Measurements from ENCODE around the gene TSPAN3.

DNA sequence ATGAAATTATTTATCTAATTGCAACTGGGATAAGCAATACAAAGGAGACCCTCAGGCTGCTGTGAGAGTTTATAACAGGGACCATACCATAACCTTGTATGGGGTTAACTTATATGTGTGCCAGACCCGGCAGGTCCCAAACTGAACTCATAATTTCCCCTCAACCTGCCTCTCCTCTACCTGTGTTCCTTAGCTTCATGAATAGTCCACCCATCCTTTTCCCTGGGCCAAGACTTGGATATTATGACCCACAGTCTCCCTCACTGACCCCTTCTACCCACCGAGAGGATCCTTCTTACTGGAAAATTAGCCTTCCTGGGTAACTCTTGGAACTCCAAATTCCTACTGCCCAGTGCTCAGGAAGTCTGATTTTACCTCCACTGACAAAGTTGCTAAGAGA, 3.4 kb upstream of the TSPAN3 start:
- TF ChIP-seq TEAD4 (IDR thresholded peaks at IDR 0.05) (no peak), EGR1 (IDR thresholded peaks at IDR 0.05) (no peak), TAF1 (IDR thresholded peaks at IDR 0.05; ENCODE audit: low read depth) (no peak), RAD21 (IDR thresholded peaks at IDR 0.05; ENCODE audit: low read depth) (no peak)
- TF ChIP-seq, protein P1, sequence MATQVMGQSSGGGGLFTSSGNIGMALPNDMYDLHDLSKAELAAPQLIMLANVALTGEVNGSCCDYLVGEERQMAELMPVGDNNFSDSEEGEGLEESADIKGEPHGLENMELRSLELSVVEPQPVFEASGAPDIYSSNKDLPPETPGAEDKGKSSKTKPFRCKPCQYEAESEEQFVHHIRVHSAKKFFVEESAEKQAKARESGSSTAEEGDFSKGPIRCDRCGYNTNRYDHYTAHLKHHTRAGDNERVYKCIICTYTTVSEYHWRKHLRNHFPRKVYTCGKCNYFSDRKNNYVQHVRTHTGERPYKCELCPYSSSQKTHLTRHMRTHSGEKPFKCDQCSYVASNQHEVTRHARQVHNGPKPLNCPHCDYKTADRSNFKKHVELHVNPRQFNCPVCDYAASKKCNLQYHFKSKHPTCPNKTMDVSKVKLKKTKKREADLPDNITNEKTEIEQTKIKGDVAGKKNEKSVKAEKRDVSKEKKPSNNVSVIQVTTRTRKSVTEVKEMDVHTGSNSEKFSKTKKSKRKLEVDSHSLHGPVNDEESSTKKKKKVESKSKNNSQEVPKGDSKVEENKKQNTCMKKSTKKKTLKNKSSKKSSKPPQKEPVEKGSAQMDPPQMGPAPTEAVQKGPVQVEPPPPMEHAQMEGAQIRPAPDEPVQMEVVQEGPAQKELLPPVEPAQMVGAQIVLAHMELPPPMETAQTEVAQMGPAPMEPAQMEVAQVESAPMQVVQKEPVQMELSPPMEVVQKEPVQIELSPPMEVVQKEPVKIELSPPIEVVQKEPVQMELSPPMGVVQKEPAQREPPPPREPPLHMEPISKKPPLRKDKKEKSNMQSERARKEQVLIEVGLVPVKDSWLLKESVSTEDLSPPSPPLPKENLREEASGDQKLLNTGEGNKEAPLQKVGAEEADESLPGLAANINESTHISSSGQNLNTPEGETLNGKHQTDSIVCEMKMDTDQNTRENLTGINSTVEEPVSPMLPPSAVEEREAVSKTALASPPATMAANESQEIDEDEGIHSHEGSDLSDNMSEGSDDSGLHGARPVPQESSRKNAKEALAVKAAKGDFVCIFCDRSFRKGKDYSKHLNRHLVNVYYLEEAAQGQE (IDR thresholded peaks at IDR 0.05; ENCODE audit: low read depth), result no peak
